Astrocyte of the spinal cord (primary cell): Measurements from ENCODE around the gene KCNG1.

ENCODE experiments used
- DNase-seq: peaks from one replicate; pipeline ENCODE4 v3.0.0; 2011; ENCODE audit warnings: low read depth, low spot score
- H3K4me3 ChIP-seq: 2 replicates; pipeline ENCODE4 v1.5.1; 2011; ENCODE audit warnings: low read depth, mild to moderate bottlenecking, low read length, moderate library complexity
- in situ Hi-C: cut with HindIII; loops from 2 replicates; pipeline ENCODE4 v1.10.0; 2017; ENCODE audit warnings: low sequenced_read_pairs
- TF ChIP-seq, protein P1 (sequence below): IDR thresholded peaks from 2 replicates; pipeline ENCODE4 v1.5.1; 2012; ENCODE audit warnings: low read depth, mild to moderate bottlenecking, low read length, inconsistent platforms

Gene KCNG1

GRCh38 chr20:51062065-51062464, 39.2 kb upstream of the KCNG1 start:
- DNase-seq = no peak
- no peak overlapping the region for H3K4me3 ChIP-seq
- in situ Hi-C loops = no loop called here
- TF ChIP-seq, protein P1, sequence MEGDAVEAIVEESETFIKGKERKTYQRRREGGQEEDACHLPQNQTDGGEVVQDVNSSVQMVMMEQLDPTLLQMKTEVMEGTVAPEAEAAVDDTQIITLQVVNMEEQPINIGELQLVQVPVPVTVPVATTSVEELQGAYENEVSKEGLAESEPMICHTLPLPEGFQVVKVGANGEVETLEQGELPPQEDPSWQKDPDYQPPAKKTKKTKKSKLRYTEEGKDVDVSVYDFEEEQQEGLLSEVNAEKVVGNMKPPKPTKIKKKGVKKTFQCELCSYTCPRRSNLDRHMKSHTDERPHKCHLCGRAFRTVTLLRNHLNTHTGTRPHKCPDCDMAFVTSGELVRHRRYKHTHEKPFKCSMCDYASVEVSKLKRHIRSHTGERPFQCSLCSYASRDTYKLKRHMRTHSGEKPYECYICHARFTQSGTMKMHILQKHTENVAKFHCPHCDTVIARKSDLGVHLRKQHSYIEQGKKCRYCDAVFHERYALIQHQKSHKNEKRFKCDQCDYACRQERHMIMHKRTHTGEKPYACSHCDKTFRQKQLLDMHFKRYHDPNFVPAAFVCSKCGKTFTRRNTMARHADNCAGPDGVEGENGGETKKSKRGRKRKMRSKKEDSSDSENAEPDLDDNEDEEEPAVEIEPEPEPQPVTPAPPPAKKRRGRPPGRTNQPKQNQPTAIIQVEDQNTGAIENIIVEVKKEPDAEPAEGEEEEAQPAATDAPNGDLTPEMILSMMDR = no peak

DNA sequence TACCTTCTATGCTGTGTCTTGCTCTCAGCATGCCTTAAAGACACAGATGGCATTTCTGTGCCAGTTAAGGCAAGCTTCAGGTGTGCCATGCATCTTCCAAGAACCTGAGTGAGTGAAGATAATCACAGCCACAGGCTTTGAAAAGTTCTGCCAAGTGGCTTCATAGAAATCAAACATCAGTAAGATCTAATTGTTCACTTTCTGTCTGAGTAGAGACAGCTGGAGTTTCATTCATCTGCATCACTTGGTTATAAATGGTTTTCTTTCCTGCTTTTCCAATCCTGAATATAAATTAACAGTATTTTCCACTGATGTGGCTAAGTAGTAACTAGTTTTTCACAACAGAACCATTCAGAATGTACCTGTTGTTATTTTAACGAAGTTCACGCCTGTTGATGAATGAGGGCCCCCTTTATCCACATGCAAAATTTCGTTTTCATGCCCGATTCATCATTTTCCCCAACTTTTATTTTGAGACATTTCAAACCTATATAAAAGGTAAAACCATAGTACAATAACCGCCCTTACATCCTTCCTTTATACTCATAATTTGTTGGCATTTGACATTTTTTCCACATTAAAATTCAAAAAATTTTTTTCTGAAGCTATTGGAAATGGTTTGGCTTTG, 38.6 kb upstream of the KCNG1 start:
- in situ Hi-C loops = no loop called here

DNA sequence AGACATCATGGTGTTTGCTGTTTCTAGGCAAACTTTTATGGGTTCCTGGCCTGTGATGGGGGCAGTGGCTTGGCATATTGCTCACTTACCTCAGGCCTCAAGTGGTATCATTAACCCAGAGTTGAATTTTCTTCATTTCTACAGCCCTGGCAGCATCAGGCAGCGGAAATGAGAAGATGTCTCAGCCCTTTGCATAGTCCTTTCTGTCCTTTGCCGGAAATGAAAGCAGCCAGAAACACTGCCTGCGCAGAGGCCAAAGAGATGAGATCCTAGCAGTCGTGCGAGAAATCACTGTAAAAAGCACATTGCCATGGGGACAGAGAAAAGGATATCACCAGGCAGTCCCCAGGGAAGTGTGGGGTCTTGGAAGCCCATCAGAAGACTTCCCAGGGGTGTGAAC, 37.4 kb upstream of the KCNG1 start:
- in situ Hi-C loops = no loop called here
- no peak for DNase-seq
- H3K4me3 ChIP-seq = no peak overlapping the region
- TF ChIP-seq, protein P1 = no peak

More for the DNA sequence above, 38.6 kb upstream of the KCNG1 start:
- no peak overlapping the region for H3K4me3 ChIP-seq
- TF ChIP-seq, protein P1 = no peak
- no peak for DNase-seq

GRCh38 chr20:51059862-51060261, 37.0 kb upstream of the KCNG1 start:
- in situ Hi-C loops = no loop called here
- no peak overlapping the region for H3K4me3 ChIP-seq
- peak; percentile 30 for DNase-seq
- TF ChIP-seq, protein P1 = no peak

DNA sequence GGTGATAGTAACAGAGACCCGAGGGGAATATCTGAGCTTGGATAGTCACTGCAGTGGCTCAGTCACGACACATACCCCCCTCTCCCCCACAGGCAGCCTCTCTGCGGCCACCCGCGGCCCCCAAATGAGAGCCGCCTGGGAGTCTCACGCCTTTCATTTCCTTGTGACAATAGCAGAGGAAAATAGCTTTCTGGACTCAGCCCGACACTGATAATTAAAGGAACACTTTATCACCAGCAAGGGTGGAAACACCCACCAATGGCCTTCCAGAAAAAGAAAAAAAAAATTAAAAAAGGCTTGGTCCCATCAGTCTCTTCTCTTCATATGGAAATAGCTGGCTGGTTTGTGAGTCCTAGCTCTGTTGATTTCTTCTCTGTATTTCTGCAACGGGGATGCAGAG, 35.1 kb upstream of the KCNG1 start:
- in situ Hi-C loops = no loop called here
- TF ChIP-seq, protein P1 = no peak
- H3K4me3 ChIP-seq = no peak overlapping the region
- no peak for DNase-seq

- no peak for DNase-seq
- in situ Hi-C loops = no loop called here
- H3K4me3 ChIP-seq = no peak overlapping the region
- TF ChIP-seq, protein P1 = no peak
Measured at GRCh38 chr20:51054233-51054632, 31.3 kb upstream of the KCNG1 start.
